Measurements from ENCODE around the gene LRP4.

- TF ChIP-seq CTCF (IDR thresholded peaks at IDR 0.05), result no peak
- no peak for TF ChIP-seq POLR2A (IDR thresholded peaks at IDR 0.05)
These were observed 73.0 kb downstream of the LRP4 start for GRCh38 chr11:46845440-46845739.

All from body of pancreas (tissue), 4 donors.